Endodermal cell (in vitro differentiated cells): Measurements from ENCODE around the gene APH1B. TPM values are rescaled to one million over a fixed set of nuclear protein-coding genes. Genes with fewer than 3 reads are reported as not detected.

Experiments
- DNase-seq: peaks from one replicate; pipeline ENCODE4 v3.0.0-alpha.2; 2017
- H3K27ac ChIP-seq: 2 replicates; pipeline ENCODE4 v1.5.1; 2013; ENCODE audit warnings: mild to moderate bottlenecking, low read depth, low read length, moderate library complexity
- H3K27me3 ChIP-seq: 2 replicates; pipeline ENCODE4 v1.6.1; 2013; ENCODE audit warnings: mild to moderate bottlenecking, low read length, moderate library complexity; ENCODE audit not compliant: insufficient read depth, control insufficient read depth, poor library complexity, severe bottlenecking
- H3K36me3 ChIP-seq: 2 replicates; pipeline ENCODE4 v1.7.0; 2013; ENCODE audit warnings: mild to moderate bottlenecking, low read length, moderate library complexity; ENCODE audit not compliant: control insufficient read depth, insufficient read depth
- H3K4me1 ChIP-seq: one replicate; pipeline ENCODE4 v1.7.0; 2013; ENCODE audit warnings: low read length; ENCODE audit not compliant: control insufficient read depth, insufficient read depth
- H3K4me3 ChIP-seq: 2 replicates; pipeline ENCODE4 v1.5.1; 2013; ENCODE audit warnings: mild to moderate bottlenecking, low read length, moderate library complexity
- H3K9ac ChIP-seq: 2 replicates; pipeline ENCODE4 v1.6.1; 2013; ENCODE audit warnings: mild to moderate bottlenecking, low read length, moderate library complexity; ENCODE audit not compliant: poor library complexity, severe bottlenecking; ENCODE audit errors: extremely low read depth
- H3K9me3 ChIP-seq: 2 replicates; pipeline ENCODE4 v1.6.1; 2013; ENCODE audit warnings: mild to moderate bottlenecking, low read length, moderate library complexity; ENCODE audit not compliant: control insufficient read depth
- H3K27ac Mint-ChIP-seq: 2 replicates; pipeline ENCODE4 v1.8.0; 2020; ENCODE audit warnings: mixed read lengths
- H3K27me3 Mint-ChIP-seq: 2 replicates; pipeline ENCODE4 v1.8.0; 2021; ENCODE audit warnings: mild to moderate bottlenecking, mixed read lengths; ENCODE audit not compliant: insufficient read depth
- H3K36me3 Mint-ChIP-seq: 2 replicates; pipeline ENCODE4 v1.8.0; 2020; ENCODE audit warnings: low read depth, mixed read lengths
- H3K4me1 Mint-ChIP-seq: 2 replicates; pipeline ENCODE4 v1.8.0; 2020; ENCODE audit warnings: mixed read lengths
- H3K4me3 Mint-ChIP-seq: 2 replicates; pipeline ENCODE4 v1.8.0; 2020; ENCODE audit warnings: mild to moderate bottlenecking, moderate library complexity, mixed read lengths
- H3K9me3 Mint-ChIP-seq: 2 replicates; pipeline ENCODE4 v1.8.0; 2020; ENCODE audit warnings: mild to moderate bottlenecking, mixed read lengths
- CTCF ChIP-seq: fragments of 200-600 bp; sonication (generic); conservative IDR thresholded peaks from 2 replicates; pipeline ENCODE4 v1.5.0; 2021; ENCODE audit warnings: antibody characterized with exemption, mild to moderate bottlenecking
- WGBS, 2 experiments: methylation state at CpG; one replicate each; pipeline versions ENCODE4 v1.1.5 to v1.1.7; 2013; ENCODE audit warnings: missing lambda C conversion rate in 2 of 2, mixed read lengths in 1 of 2; ENCODE audit not compliant: insufficient coverage in 1 of 2, insufficient read length in 1 of 2; 5-methylcytosine and 5-hydroxymethylcytosine counted together
- total RNA-seq, 2 donors: library from RNA; stranded (reverse); fragmentation: NEBNext Ultra II Directional in 1 of 2; extraction: Animal tissue kit (Norgen Biotek cat#: 25700) in 1 of 2; gene quantifications; 2 replicates in 1 of 2; 3 replicates in 1 of 2; pipeline ENCODE4 v1.2.1, GENCODE V29; 2021

Gene APH1B
- total RNA-seq, 2 donors from 2014 or later: 19.5 to 22.7 TPM

GRCh38 chr15:63276342-63277037 lies 915 bp upstream of the APH1B start:
- TF ChIP-seq CTCF: no peak
- Histone ChIP-seq H3K4me3 (peak overlapping the region; percentile 85), H3K36me3 (no peaks in the 10 kb centered on the region), H3K27ac (no peak overlapping the region), H3K27me3 (peaks cover 12% of the 10 kb centered on the region), H3K4me1 (no peaks in the 10 kb centered on the region), H3K9me3 (peaks cover 12% of the 10 kb centered on the region), H3K9ac (peak overlapping the region; percentile 27)
- peak overlapping the region; percentile 77 for H3K4me3 Mint-ChIP-seq
- peak overlapping the region; percentile 91 for H3K27ac Mint-ChIP-seq
- peaks cover 15% of the 10 kb centered on the region for H3K4me1 Mint-ChIP-seq
- peaks cover 10% of the 10 kb centered on the region for H3K9me3 Mint-ChIP-seq
- H3K36me3 Mint-ChIP-seq: peaks cover 8% of the 10 kb centered on the region
- WGBS, 2 experiments: 9 to 29% methylated on average over 9 to 11 of the region's 11 CpGs
- H3K27me3 Mint-ChIP-seq: peaks cover 17% of the 10 kb centered on the region
- DNase-seq: no peak

GRCh38 chr15:63277893-63278456 lies 570 bp downstream of the APH1B start:
- peaks cover 4% of the 10 kb centered on the region for H3K36me3 Mint-ChIP-seq
- H3K27ac Mint-ChIP-seq: peak overlapping the region; percentile 17
- no peak overlapping the region for H3K27ac ChIP-seq
- peaks cover 7% of the 10 kb centered on the region for H3K9me3 ChIP-seq
- no peak overlapping the region for H3K9ac ChIP-seq
- TF ChIP-seq CTCF: no peak
- H3K27me3 ChIP-seq: peaks cover 12% of the 10 kb centered on the region
- no peaks in the 10 kb centered on the region for H3K36me3 ChIP-seq
- DNase-seq: peak; percentile 60
- H3K4me1 Mint-ChIP-seq: peaks cover 15% of the 10 kb centered on the region
- H3K27me3 Mint-ChIP-seq: peaks cover 17% of the 10 kb centered on the region
- peak overlapping the region; percentile 77 for H3K4me3 Mint-ChIP-seq
- WGBS, 2 experiments: 26 to 37% methylated on average over 10 to 17 of the region's 17 CpGs
- H3K4me3 ChIP-seq: peak overlapping the region; percentile 79
- peaks cover 5% of the 10 kb centered on the region for H3K9me3 Mint-ChIP-seq
- H3K4me1 ChIP-seq: no peaks in the 10 kb centered on the region

GRCh38 chr15:63283126-63283525 lies 5.7 kb downstream of the APH1B start:
- no peaks in the 10 kb centered on the region for H3K36me3 ChIP-seq
- Mint-ChIP-seq H3K27me3 (peaks cover 4% of the 10 kb centered on the region), H3K9me3 (no peaks in the 10 kb centered on the region), H3K27ac (no peak overlapping the region), H3K4me1 (peaks cover 3% of the 10 kb centered on the region), H3K4me3 (no peak overlapping the region), H3K36me3 (peaks cover 10% of the 10 kb centered on the region)
- WGBS, 2 experiments: 94 to 95% methylated on average over 4 to 7 of the region's 9 CpGs
- no peak overlapping the region for H3K4me3 ChIP-seq
- no peaks in the 10 kb centered on the region for H3K9me3 ChIP-seq
- no peak overlapping the region for H3K9ac ChIP-seq
- no peaks in the 10 kb centered on the region for H3K4me1 ChIP-seq
- DNase-seq: no peak
- peaks cover 7% of the 10 kb centered on the region for H3K27me3 ChIP-seq
- no peak for TF ChIP-seq CTCF
- H3K27ac ChIP-seq: no peak overlapping the region
